Neutrophil (primary cell): ENCODE measurements around the gene KIAA0753.

Experiments used
- H3K27ac ChIP-seq: fragments of 200-600 bp; sonication (generic); 2 replicates; pipeline ENCODE4 v1.5.1; 2016; ENCODE audit warnings: mild to moderate bottlenecking, moderate library complexity
- H3K27me3 ChIP-seq: fragments of 200-600 bp; sonication (generic); 2 replicates; pipeline ENCODE4 v1.6.0; 2016; ENCODE audit warnings: mild to moderate bottlenecking
- H3K36me3 ChIP-seq: fragments of 200-600 bp; sonication (generic); 2 replicates; pipeline ENCODE4 v1.5.1; 2017
- H3K4me1 ChIP-seq, 2 experiments: fragments of 200-600 bp in 1 of 2; sonication (generic) in 1 of 2; 1 replicate in 1 of 2; 2 replicates in 1 of 2; pipeline versions ENCODE4 v1.5.1 to v1.6.1; 2013 to 2016; ENCODE audit warnings: low read depth in 1 of 2, low read length in 1 of 2, mild to moderate bottlenecking in 1 of 2, moderate library complexity in 1 of 2; ENCODE audit not compliant: control insufficient read depth in 1 of 2, insufficient read depth in 1 of 2
- H3K4me3 ChIP-seq, 2 experiments: fragments of 200-600 bp in 1 of 2; sonication (generic) in 1 of 2; 1 replicate in 1 of 2; 2 replicates in 1 of 2; pipeline ENCODE4 v1.5.1; 2013 to 2016; ENCODE audit warnings: low read depth in 1 of 2, low read length in 1 of 2, mild to moderate bottlenecking in 1 of 2, moderate library complexity in 1 of 2
- H3K9me3 ChIP-seq: fragments of 200-600 bp; sonication (generic); 2 replicates; pipeline ENCODE4 v1.5.1; 2016
- TF ChIP-seq, protein P1 (sequence below): fragments of 200-600 bp; sonication (generic); IDR thresholded peaks from 2 replicates; pipeline ENCODE4 v1.5.1; 2016; ENCODE audit warnings: antibody characterized with exemption

Gene KIAA0753

DNA sequence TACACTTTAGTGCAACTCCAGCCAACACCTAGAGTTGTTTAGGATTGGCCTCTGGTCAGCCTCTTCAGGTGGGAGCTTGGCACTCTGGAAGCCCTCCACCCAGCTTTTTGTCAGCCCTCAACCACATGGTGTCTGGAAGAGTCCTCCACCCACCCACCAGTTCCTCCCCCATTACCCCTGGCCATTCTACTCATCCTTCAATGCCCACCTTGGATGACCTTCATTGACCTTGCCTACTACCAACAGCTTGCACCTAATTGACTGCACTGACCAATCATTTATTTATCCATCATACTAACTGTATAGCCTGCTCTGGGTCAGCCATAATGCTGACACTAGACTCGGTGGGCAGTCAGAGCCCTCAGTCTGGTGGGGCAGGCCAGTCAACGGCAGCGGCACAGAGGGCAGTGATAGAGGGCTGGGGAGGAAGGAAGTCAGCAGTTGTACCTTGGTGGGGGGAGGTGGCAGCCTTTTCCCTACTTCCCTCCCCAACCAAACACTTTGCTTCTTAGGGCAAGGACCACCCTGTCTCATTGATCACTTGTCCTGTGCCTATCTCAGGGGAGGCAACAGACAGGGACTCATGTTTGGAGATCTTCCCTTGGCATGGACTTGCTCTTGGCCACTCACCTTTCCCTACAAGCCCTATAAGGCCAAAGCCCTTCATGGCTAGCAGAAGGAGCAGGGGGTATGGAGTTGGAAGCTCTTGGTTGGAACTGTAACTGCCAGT lies 43.4 kb upstream of the KIAA0753 start:
- no peak overlapping the region for H3K27ac ChIP-seq
- H3K36me3 ChIP-seq: no peaks in the 10 kb centered on the region
- H3K4me3 ChIP-seq: no peak overlapping the region
- H3K9me3 ChIP-seq: no peaks in the 10 kb centered on the region
- no peaks in the 10 kb centered on the region for H3K4me1 ChIP-seq
- TF ChIP-seq, protein P1, sequence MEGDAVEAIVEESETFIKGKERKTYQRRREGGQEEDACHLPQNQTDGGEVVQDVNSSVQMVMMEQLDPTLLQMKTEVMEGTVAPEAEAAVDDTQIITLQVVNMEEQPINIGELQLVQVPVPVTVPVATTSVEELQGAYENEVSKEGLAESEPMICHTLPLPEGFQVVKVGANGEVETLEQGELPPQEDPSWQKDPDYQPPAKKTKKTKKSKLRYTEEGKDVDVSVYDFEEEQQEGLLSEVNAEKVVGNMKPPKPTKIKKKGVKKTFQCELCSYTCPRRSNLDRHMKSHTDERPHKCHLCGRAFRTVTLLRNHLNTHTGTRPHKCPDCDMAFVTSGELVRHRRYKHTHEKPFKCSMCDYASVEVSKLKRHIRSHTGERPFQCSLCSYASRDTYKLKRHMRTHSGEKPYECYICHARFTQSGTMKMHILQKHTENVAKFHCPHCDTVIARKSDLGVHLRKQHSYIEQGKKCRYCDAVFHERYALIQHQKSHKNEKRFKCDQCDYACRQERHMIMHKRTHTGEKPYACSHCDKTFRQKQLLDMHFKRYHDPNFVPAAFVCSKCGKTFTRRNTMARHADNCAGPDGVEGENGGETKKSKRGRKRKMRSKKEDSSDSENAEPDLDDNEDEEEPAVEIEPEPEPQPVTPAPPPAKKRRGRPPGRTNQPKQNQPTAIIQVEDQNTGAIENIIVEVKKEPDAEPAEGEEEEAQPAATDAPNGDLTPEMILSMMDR: no peak
- H3K27me3 ChIP-seq: peaks cover 85% of the 10 kb centered on the region

DNA sequence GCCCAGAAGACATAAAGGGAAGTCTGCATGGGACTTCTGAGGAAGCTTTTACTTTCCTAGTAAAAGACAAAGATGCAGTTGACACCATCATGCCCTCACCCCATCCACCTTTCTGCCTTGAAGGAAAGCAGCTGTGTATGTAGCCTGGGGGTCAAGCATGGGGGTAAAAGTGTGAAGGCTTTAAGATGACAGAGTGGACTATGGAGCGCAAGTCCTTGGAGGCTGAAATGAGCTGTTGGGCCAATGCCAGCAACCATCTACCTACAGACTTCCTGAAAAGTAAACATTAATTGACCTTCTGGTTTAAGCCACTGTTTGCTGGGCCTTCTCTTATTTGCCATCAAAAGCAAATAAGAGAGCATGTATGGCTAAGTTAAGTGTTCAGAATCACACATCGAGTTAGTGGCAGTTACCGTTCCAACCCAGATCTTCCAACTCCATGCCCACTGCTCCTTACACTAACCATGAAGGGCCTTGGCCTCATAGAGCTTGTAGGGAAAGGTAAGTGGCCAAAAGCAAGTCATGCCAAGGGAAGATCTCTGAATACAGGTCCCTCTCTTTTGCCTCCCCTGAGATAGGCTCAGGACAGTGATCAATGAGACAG lies 42.7 kb upstream of the KIAA0753 start:
- no peaks in the 10 kb centered on the region for H3K9me3 ChIP-seq
- H3K36me3 ChIP-seq: no peaks in the 10 kb centered on the region
- no peaks in the 10 kb centered on the region for H3K4me1 ChIP-seq
- H3K4me3 ChIP-seq: no peak overlapping the region
- TF ChIP-seq, protein P1: no peak
- H3K27me3 ChIP-seq: peaks cover 89% of the 10 kb centered on the region
- no peak overlapping the region for H3K27ac ChIP-seq

DNA sequence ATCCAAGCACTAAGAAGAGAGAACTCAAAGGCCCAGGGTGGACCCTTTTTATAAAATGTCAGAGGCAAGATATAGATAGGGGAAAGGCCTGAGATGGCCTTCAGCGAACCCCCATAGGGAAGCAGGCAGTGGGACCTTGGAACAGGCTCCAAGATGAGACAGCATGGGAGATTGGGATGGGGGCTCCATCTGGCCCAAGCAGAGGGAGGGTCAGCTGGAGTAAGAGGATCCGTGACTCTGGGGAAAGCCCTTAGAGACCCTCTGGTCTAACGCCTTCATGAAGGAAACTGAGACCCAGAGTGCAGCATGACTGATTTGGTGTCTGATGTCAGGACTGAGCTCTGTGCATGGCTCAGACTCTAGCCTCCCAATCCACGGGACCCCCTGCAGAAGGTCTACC lies 41.8 kb upstream of the KIAA0753 start:
- TF ChIP-seq, protein P1: no peak
- no peaks in the 10 kb centered on the region for H3K4me1 ChIP-seq
- H3K27ac ChIP-seq: no peak overlapping the region
- H3K4me3 ChIP-seq: no peak overlapping the region
- H3K9me3 ChIP-seq: no peaks in the 10 kb centered on the region
- H3K27me3 ChIP-seq: peaks cover 89% of the 10 kb centered on the region
- H3K36me3 ChIP-seq: no peaks in the 10 kb centered on the region

DNA sequence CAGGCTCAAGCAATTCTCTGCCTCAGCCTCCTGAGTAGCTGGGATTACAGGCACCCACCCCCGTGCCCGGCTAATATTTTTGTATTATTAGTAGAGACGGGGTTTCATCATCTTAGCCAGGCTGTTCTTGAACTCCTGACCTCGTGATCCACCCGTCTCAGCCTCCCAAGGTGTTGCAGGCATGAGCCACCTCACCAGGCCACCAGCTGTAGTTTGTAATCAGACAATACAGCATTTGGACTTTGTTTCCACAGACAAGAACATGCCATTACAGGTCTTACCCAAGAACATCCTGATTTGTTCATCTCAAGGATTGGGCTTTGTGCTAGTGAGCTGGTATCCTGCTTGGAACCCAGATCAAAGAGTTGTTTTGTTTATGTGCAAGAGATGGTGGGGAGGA lies 41.2 kb upstream of the KIAA0753 start:
- no peaks in the 10 kb centered on the region for H3K4me1 ChIP-seq
- peaks cover 91% of the 10 kb centered on the region for H3K27me3 ChIP-seq
- H3K4me3 ChIP-seq: no peak overlapping the region
- no peak overlapping the region for H3K27ac ChIP-seq
- TF ChIP-seq, protein P1: no peak
- no peaks in the 10 kb centered on the region for H3K36me3 ChIP-seq
- H3K9me3 ChIP-seq: no peaks in the 10 kb centered on the region

DNA sequence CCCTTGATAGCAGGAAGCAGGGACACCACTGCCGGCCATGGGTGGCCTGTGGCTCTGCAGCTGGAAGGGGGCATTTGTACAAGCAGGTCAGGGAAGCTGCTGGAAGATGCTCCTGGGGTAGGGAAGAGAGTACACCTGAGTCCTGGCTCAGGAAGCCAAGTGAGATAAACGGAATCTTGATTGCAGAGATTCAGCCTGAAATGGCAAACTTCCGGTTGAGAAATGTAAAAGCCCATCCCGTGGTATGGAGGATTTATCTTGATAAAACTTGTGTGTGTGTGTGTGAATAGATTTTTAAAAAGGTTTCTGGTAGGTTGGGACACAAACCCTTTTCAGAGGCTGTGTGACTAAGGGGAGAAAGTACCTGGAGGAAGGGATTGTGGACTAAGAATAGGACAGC lies 40.7 kb upstream of the KIAA0753 start:
- TF ChIP-seq, protein P1: no peak
- Histone ChIP-seq H3K4me3 (no peak overlapping the region), H3K9me3 (no peaks in the 10 kb centered on the region), H3K4me1 (no peaks in the 10 kb centered on the region), H3K27ac (no peak overlapping the region), H3K36me3 (no peaks in the 10 kb centered on the region), H3K27me3 (peaks cover 91% of the 10 kb centered on the region)
